Measurements from ENCODE around the gene ANAPC15. TPM values are rescaled to one million over a fixed set of nuclear protein-coding genes. Genes with fewer than 3 reads are reported as not detected.

ANAPC15 gene
- total RNA-seq, 1 experiment from 2014 or later, result 75.4 TPM

DNA sequence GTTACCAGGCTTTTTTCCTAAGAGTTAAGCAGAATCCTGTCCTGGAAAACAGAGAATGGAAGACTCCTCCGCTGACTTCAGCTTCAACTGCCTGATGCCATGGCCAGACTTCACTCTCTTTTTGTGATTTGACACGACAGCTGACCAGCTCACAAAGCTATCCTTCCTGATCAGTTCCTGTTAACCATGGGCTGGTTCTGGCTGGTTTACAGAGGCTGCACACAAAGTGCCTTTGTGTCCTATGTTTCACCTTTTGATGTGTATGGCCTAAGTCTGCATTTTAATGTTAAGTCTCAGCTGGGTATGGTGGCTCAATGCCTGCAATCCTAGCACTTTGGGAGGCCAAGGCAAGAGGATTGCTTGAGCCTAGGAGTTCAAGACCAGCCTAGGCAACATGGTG, 34.1 kb upstream of the ANAPC15 start:
- CTCF ChIA-PET, result interaction anchor here (1.1 kb wide), 1 partner anchor 56 kb away, joined by 3 read pairs; no protein-coding TSS in a partner anchor
- POLR2A ChIA-PET, result no interaction called here

More for the DNA sequence above, 34.1 kb upstream of the ANAPC15 start:
- no peak overlapping the region for H3K4me3 Mint-ChIP-seq
- no peak for TF ChIP-seq TCF7 (CRISPR knock-in tag; IDR thresholded peaks at IDR 0.05; ENCODE audit: low read depth)
- TF ChIP-seq ZBTB21 (CRISPR knock-in tag; IDR thresholded peaks at IDR 0.05; ENCODE audit: borderline replicate concordance), result no peak
- TF ChIP-seq JUN (CRISPR knock-in tag; IDR thresholded peaks at IDR 0.05), result no peak
- TF ChIP-seq ZNF416 (CRISPR knock-in tag; IDR thresholded peaks at IDR 0.05), result no peak
- no peak for TF ChIP-seq ZNF138 (CRISPR knock-in tag; conservative IDR thresholded peaks at IDR 0.05)
- TF ChIP-seq SP1 (CRISPR knock-in tag; conservative IDR thresholded peaks at IDR 0.05), result no peak
- TF ChIP-seq TEAD1 (CRISPR knock-in tag; IDR thresholded peaks at IDR 0.05), result no peak
- TF ChIP-seq, protein P1, sequence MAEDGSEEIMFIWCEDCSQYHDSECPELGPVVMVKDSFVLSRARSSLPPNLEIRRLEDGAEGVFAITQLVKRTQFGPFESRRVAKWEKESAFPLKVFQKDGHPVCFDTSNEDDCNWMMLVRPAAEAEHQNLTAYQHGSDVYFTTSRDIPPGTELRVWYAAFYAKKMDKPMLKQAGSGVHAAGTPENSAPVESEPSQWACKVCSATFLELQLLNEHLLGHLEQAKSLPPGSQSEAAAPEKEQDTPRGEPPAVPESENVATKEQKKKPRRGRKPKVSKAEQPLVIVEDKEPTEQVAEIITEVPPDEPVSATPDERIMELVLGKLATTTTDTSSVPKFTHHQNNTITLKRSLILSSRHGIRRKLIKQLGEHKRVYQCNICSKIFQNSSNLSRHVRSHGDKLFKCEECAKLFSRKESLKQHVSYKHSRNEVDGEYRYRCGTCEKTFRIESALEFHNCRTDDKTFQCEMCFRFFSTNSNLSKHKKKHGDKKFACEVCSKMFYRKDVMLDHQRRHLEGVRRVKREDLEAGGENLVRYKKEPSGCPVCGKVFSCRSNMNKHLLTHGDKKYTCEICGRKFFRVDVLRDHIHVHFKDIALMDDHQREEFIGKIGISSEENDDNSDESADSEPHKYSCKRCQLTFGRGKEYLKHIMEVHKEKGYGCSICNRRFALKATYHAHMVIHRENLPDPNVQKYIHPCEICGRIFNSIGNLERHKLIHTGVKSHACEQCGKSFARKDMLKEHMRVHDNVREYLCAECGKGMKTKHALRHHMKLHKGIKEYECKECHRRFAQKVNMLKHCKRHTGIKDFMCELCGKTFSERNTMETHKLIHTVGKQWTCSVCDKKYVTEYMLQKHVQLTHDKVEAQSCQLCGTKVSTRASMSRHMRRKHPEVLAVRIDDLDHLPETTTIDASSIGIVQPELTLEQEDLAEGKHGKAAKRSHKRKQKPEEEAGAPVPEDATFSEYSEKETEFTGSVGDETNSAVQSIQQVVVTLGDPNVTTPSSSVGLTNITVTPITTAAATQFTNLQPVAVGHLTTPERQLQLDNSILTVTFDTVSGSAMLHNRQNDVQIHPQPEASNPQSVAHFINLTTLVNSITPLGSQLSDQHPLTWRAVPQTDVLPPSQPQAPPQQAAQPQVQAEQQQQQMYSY (CRISPR knock-in tag; IDR thresholded peaks at IDR 0.05), result no peak
- TF ChIP-seq, protein P2, sequence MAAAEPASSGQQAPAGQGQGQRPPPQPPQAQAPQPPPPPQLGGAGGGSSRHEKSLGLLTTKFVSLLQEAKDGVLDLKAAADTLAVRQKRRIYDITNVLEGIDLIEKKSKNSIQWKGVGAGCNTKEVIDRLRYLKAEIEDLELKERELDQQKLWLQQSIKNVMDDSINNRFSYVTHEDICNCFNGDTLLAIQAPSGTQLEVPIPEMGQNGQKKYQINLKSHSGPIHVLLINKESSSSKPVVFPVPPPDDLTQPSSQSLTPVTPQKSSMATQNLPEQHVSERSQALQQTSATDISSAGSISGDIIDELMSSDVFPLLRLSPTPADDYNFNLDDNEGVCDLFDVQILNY (CRISPR knock-in tag; IDR thresholded peaks at IDR 0.05), result no peak
- TF ChIP-seq, protein P3, sequence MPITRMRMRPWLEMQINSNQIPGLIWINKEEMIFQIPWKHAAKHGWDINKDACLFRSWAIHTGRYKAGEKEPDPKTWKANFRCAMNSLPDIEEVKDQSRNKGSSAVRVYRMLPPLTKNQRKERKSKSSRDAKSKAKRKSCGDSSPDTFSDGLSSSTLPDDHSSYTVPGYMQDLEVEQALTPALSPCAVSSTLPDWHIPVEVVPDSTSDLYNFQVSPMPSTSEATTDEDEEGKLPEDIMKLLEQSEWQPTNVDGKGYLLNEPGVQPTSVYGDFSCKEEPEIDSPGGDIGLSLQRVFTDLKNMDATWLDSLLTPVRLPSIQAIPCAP (CRISPR knock-in tag; IDR thresholded peaks at IDR 0.05), result no peak
- no peak for TF ChIP-seq ZNF423 (CRISPR knock-in tag; IDR thresholded peaks at IDR 0.05)
- TF ChIP-seq, protein P4, sequence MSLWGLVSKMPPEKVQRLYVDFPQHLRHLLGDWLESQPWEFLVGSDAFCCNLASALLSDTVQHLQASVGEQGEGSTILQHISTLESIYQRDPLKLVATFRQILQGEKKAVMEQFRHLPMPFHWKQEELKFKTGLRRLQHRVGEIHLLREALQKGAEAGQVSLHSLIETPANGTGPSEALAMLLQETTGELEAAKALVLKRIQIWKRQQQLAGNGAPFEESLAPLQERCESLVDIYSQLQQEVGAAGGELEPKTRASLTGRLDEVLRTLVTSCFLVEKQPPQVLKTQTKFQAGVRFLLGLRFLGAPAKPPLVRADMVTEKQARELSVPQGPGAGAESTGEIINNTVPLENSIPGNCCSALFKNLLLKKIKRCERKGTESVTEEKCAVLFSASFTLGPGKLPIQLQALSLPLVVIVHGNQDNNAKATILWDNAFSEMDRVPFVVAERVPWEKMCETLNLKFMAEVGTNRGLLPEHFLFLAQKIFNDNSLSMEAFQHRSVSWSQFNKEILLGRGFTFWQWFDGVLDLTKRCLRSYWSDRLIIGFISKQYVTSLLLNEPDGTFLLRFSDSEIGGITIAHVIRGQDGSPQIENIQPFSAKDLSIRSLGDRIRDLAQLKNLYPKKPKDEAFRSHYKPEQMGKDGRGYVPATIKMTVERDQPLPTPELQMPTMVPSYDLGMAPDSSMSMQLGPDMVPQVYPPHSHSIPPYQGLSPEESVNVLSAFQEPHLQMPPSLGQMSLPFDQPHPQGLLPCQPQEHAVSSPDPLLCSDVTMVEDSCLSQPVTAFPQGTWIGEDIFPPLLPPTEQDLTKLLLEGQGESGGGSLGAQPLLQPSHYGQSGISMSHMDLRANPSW (CRISPR knock-in tag; conservative IDR thresholded peaks at IDR 0.05; ENCODE audit: low read depth), result no peak
- TF ChIP-seq, protein P5, sequence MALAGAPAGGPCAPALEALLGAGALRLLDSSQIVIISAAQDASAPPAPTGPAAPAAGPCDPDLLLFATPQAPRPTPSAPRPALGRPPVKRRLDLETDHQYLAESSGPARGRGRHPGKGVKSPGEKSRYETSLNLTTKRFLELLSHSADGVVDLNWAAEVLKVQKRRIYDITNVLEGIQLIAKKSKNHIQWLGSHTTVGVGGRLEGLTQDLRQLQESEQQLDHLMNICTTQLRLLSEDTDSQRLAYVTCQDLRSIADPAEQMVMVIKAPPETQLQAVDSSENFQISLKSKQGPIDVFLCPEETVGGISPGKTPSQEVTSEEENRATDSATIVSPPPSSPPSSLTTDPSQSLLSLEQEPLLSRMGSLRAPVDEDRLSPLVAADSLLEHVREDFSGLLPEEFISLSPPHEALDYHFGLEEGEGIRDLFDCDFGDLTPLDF (CRISPR knock-in tag; IDR thresholded peaks at IDR 0.05), result no peak
- TF ChIP-seq, protein P6, sequence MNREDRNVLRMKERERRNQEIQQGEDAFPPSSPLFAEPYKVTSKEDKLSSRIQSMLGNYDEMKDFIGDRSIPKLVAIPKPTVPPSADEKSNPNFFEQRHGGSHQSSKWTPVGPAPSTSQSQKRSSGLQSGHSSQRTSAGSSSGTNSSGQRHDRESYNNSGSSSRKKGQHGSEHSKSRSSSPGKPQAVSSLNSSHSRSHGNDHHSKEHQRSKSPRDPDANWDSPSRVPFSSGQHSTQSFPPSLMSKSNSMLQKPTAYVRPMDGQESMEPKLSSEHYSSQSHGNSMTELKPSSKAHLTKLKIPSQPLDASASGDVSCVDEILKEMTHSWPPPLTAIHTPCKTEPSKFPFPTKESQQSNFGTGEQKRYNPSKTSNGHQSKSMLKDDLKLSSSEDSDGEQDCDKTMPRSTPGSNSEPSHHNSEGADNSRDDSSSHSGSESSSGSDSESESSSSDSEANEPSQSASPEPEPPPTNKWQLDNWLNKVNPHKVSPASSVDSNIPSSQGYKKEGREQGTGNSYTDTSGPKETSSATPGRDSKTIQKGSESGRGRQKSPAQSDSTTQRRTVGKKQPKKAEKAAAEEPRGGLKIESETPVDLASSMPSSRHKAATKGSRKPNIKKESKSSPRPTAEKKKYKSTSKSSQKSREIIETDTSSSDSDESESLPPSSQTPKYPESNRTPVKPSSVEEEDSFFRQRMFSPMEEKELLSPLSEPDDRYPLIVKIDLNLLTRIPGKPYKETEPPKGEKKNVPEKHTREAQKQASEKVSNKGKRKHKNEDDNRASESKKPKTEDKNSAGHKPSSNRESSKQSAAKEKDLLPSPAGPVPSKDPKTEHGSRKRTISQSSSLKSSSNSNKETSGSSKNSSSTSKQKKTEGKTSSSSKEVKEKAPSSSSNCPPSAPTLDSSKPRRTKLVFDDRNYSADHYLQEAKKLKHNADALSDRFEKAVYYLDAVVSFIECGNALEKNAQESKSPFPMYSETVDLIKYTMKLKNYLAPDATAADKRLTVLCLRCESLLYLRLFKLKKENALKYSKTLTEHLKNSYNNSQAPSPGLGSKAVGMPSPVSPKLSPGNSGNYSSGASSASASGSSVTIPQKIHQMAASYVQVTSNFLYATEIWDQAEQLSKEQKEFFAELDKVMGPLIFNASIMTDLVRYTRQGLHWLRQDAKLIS (CRISPR knock-in tag; IDR thresholded peaks at IDR 0.05; ENCODE audit: borderline replicate concordance), result no peak
- TF ChIP-seq ZNF263 (CRISPR knock-in tag; IDR thresholded peaks at IDR 0.05; ENCODE audit: low read depth), result no peak
- TF ChIP-seq, protein P7, sequence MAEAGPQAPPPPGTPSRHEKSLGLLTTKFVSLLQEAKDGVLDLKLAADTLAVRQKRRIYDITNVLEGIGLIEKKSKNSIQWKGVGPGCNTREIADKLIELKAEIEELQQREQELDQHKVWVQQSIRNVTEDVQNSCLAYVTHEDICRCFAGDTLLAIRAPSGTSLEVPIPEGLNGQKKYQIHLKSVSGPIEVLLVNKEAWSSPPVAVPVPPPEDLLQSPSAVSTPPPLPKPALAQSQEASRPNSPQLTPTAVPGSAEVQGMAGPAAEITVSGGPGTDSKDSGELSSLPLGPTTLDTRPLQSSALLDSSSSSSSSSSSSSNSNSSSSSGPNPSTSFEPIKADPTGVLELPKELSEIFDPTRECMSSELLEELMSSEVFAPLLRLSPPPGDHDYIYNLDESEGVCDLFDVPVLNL (CRISPR knock-in tag; IDR thresholded peaks at IDR 0.05; ENCODE audit: borderline replicate concordance, low read depth), result no peak
- TF ChIP-seq, protein P8, sequence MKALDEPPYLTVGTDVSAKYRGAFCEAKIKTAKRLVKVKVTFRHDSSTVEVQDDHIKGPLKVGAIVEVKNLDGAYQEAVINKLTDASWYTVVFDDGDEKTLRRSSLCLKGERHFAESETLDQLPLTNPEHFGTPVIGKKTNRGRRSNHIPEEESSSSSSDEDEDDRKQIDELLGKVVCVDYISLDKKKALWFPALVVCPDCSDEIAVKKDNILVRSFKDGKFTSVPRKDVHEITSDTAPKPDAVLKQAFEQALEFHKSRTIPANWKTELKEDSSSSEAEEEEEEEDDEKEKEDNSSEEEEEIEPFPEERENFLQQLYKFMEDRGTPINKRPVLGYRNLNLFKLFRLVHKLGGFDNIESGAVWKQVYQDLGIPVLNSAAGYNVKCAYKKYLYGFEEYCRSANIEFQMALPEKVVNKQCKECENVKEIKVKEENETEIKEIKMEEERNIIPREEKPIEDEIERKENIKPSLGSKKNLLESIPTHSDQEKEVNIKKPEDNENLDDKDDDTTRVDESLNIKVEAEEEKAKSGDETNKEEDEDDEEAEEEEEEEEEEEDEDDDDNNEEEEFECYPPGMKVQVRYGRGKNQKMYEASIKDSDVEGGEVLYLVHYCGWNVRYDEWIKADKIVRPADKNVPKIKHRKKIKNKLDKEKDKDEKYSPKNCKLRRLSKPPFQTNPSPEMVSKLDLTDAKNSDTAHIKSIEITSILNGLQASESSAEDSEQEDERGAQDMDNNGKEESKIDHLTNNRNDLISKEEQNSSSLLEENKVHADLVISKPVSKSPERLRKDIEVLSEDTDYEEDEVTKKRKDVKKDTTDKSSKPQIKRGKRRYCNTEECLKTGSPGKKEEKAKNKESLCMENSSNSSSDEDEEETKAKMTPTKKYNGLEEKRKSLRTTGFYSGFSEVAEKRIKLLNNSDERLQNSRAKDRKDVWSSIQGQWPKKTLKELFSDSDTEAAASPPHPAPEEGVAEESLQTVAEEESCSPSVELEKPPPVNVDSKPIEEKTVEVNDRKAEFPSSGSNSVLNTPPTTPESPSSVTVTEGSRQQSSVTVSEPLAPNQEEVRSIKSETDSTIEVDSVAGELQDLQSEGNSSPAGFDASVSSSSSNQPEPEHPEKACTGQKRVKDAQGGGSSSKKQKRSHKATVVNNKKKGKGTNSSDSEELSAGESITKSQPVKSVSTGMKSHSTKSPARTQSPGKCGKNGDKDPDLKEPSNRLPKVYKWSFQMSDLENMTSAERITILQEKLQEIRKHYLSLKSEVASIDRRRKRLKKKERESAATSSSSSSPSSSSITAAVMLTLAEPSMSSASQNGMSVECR (CRISPR knock-in tag; IDR thresholded peaks at IDR 0.05; ENCODE audit: borderline replicate concordance), result no peak
- TF ChIP-seq RORB (CRISPR knock-in tag; IDR thresholded peaks at IDR 0.05), result no peak
- H3K4me1 Mint-ChIP-seq, result no peaks in the 10 kb centered on the region
- no peak overlapping the region for H3K27ac Mint-ChIP-seq
- peaks cover 11% of the 10 kb centered on the region for H3K27me3 Mint-ChIP-seq (ENCODE audit: low read depth)
- ATAC-seq, result no peak
- DNase-seq (ENCODE audit: low spot score), result no peak
- H3K36me3 Mint-ChIP-seq, result 0 out of 2 replicates have a peak, but pooled peaks cover 3% of the 10 kb centered on the region
- peaks cover 4% of the 10 kb centered on the region for H3K9me3 Mint-ChIP-seq

Measured in WTC11 (cell line).